Measurements from ENCODE around the gene CFAP119.
A peak's percentile ranks its signal among the peaks of the same experiment; 100 is the strongest.

The CFAP119 gene

DNA sequence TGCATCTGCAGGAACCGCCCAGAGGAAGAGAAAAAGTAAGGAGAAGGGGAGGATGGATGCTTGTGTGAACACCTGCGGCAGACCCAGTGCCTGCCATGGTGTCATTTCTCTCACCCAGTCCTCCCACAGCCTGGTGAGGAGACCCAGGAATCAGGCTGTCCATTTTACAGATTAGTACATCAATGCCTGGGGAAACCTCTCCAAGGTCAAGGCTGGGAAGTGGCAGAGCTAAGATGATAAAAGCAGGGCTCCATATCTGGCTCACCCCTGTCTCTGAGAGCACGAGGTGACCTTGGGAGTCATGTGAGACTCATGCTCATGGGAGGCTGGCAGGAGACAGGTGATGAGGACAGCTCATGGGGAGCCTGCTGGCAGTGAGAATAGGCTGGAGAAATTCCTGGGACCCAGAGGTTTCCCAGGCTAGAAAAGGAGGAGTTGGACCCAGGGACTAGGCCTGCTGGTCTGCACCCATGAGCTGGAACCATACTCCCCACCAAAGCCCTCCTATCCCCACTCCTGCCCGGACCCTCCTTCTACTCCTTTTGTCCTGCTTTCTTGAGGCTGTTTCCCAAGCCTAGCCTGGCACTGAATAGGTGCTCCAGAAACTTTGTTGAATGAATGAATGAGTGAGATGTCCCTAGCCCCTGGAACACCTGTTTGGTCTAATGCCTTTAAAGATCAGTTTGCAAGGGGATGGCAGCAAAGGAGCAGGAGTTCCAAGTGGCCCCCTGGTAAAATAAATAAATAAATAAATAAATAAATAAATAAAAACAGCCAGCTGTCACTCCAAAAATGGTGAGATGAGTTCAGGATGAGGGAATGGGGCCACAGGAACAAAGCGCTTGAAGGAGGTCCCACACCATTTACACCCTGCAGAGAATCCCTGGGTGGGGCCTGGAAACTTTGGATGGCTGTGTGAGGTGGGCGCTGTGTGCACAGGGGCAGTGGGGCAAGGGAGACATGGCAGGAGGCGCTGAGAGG lies 23.6 kb upstream of the CFAP119 start:
- no peaks in the 10 kb centered on the region for H3K9me3 Mint-ChIP-seq
- peaks cover 37% of the 10 kb centered on the region for H3K27me3 Mint-ChIP-seq
- ATAC-seq, result no peak
- H3K27ac Mint-ChIP-seq, result no peak overlapping the region
- peak overlapping the region; percentile 73 for H3K4me3 Mint-ChIP-seq
- H3K4me1 Mint-ChIP-seq, result peaks cover 19% of the 10 kb centered on the region
- peaks cover 22% of the 10 kb centered on the region for H3K36me3 Mint-ChIP-seq

DNA sequence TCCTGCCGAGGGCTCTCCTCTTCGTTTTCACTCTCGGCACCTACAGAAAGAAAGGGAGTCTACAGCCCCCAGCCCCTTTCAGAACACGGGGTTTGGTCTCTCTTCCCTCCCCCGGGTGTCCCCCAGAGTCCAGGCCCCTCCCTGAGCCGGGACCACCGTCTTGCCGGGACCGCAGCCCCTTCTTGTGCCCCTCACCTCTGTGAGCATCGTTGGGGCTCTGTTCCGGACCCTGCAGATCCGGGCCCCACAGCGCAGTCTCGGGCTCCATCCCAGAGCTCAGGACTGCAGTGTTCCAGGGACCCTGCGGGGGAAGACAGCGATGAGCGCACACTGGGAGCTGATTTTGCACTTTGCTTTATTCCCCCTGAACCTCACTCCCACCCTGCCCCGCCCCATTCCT lies 22.4 kb upstream of the CFAP119 start:
- Mint-ChIP-seq H3K27ac (no peak overlapping the region), H3K4me1 (peaks cover 19% of the 10 kb centered on the region), H3K36me3 (peaks cover 22% of the 10 kb centered on the region), H3K9me3 (no peaks in the 10 kb centered on the region), H3K4me3 (no peak overlapping the region), H3K27me3 (peaks cover 37% of the 10 kb centered on the region)
- ATAC-seq, result no peak

DNA sequence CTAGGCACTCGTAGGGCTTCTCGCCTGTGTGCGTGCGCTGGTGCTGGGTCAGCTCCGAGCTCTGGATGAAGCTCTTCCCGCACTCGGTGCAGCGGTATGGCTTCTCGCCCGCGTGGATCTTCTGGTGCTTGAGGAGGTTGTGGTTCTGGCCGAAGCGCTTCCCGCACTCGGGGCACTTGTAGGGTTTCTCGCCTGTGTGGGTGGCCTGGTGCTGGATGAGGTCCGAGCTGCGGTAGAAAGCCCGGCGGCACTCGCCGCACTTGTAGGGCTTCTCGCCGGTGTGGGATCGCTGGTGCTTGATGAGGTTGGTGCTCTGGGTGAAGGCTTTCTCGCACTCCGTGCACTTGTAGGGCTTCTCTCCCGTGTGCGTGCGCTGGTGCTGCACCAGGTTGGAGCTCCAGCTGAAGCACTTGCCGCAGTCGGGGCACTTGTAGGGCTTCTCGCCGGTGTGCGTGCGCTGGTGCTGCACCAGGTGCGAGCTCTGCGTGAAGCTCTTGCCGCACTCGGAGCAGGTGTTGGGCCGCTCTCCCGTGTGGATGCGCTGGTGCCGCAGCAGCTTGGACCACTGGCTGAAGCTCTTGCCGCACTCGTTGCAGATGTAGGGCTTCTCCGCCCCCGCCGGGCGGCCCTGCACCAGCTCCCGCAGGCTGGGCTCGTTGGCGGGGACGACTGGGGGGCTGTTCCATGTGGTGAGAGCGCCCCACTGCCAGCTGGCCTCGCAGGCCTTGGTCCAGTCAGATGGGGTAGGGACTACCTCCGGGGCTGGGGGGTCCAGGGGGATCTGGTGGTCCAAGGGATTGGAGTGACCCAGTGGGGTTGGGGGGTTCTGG lies 21.6 kb upstream of the CFAP119 start:
- H3K27me3 Mint-ChIP-seq, result peaks cover 30% of the 10 kb centered on the region
- no peak overlapping the region for H3K27ac Mint-ChIP-seq
- no peaks in the 10 kb centered on the region for H3K9me3 Mint-ChIP-seq
- H3K4me3 Mint-ChIP-seq, result no peak overlapping the region
- peaks cover 19% of the 10 kb centered on the region for H3K4me1 Mint-ChIP-seq
- no peak for ATAC-seq
- H3K36me3 Mint-ChIP-seq, result peaks cover 22% of the 10 kb centered on the region

DNA sequence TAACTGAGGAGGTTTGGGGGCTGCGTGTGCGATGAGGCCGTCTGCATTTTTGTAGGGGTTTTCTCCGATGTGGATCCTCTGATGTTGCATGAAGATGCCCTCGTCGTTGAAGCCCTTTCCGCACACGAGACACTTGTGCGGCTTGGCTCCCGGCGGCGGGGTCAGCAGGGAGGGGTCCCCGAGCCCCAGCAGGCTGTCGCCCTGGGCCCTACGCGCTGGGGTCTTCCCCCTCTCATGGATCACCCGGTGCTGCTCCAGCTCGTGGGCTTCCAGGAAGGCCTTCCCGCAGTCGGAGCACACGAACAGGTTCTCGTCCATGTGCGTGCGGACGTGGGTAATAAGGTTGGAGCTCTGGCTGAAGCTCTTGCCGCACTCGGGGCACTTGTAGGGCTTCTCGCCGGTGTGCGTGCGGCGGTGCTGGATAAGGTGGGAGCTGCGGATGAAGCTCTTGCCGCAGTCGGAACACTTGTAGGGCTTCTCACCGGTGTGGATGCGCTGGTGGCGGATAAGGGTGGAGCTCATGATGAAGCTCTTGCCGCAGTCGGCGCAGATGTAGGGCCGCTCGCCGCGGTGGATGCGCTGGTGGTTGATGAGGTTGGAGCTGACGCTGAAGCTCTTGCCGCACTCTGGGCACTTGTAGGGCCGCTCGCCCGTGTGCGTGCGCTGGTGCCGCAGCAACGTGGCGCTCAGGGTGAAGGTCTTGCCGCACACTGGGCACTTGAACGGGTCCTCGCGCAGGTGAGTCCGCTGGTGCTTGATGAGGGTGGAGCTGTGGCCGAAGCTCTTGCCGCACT lies 20.8 kb upstream of the CFAP119 start:
- Mint-ChIP-seq H3K4me1 (peaks cover 15% of the 10 kb centered on the region), H3K27me3 (peaks cover 23% of the 10 kb centered on the region), H3K27ac (no peak overlapping the region)

DNA sequence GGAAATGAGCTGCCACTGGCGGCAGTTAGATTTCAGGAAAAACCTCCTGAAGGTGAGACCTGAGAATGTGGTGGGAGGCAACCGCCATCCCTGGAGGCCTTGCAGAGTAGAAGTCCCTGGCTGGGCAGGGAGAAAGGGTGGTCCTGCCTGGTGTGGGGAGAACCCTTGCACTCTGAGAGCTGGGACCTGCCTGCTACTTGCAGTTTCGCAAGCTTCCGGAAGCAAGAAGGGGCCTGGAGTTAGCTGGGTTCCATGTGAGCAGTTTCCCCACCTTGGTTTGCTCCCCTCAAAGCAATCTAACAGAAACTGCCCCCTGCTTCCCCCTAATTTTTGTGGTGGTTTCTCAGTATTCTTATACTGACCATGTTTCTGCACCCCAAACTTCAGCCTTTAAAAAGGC lies 18.7 kb upstream of the CFAP119 start:
- H3K4me3 Mint-ChIP-seq, result no peak overlapping the region
- H3K27me3 Mint-ChIP-seq, result peaks cover 25% of the 10 kb centered on the region
- no peaks in the 10 kb centered on the region for H3K9me3 Mint-ChIP-seq
- H3K27ac Mint-ChIP-seq, result no peak overlapping the region
- H3K36me3 Mint-ChIP-seq, result peaks cover 22% of the 10 kb centered on the region
- no peak for ATAC-seq
- peaks cover 15% of the 10 kb centered on the region for H3K4me1 Mint-ChIP-seq

More for the DNA sequence above, 20.8 kb upstream of the CFAP119 start:
- ATAC-seq, result no peak
- Mint-ChIP-seq H3K36me3 (peaks cover 22% of the 10 kb centered on the region), H3K4me3 (no peak overlapping the region), H3K9me3 (no peaks in the 10 kb centered on the region)

DNA sequence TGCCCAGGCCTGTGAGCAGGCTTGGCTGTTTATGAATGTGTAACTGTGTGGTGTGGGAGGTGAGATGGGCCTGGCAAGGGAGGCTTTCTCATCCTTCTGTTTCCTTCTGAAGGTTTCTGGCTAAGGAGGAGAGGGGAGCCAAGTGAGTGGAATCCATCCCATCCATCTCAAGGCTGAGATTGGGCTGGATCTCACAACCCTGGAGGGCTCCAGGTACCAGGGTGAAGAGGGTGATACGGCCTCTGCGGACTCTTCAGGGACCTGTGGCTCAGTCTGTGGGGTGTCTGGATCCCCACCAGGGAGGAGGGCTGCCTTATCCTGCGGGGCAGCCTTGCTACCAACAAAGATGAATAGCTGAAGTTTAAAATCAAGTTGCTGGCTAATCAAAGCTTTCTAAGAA lies 18.2 kb upstream of the CFAP119 start:
- Mint-ChIP-seq H3K4me3 (no peak overlapping the region), H3K27me3 (peaks cover 19% of the 10 kb centered on the region), H3K9me3 (no peaks in the 10 kb centered on the region), H3K27ac (no peak overlapping the region), H3K36me3 (peaks cover 25% of the 10 kb centered on the region), H3K4me1 (peaks cover 20% of the 10 kb centered on the region)
- ATAC-seq, result no peak

DNA sequence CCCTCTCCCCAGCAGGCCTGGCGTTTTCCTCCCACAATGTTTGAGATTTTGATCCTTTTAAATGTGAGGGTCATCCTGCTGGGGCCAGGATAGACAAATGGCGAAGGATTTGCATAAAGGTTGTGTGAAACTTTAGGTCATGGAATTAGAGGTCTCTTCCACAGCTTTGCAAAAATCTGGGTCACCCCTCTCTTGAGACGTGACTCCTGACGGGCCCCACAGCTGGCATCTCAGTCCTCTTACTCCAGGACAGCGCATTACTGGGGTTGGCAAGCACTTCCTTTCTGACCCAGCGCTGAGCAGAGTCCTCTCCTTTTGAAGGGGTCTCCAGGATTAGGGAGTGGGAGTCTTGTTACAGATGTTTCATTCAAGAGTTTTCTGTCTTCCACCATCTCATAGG lies 17.7 kb upstream of the CFAP119 start:
- Mint-ChIP-seq H3K4me3 (no peak overlapping the region), H3K9me3 (no peaks in the 10 kb centered on the region), H3K4me1 (peaks cover 24% of the 10 kb centered on the region), H3K27ac (no peak overlapping the region), H3K36me3 (peaks cover 30% of the 10 kb centered on the region), H3K27me3 (peaks cover 15% of the 10 kb centered on the region)
- no peak for ATAC-seq

DNA sequence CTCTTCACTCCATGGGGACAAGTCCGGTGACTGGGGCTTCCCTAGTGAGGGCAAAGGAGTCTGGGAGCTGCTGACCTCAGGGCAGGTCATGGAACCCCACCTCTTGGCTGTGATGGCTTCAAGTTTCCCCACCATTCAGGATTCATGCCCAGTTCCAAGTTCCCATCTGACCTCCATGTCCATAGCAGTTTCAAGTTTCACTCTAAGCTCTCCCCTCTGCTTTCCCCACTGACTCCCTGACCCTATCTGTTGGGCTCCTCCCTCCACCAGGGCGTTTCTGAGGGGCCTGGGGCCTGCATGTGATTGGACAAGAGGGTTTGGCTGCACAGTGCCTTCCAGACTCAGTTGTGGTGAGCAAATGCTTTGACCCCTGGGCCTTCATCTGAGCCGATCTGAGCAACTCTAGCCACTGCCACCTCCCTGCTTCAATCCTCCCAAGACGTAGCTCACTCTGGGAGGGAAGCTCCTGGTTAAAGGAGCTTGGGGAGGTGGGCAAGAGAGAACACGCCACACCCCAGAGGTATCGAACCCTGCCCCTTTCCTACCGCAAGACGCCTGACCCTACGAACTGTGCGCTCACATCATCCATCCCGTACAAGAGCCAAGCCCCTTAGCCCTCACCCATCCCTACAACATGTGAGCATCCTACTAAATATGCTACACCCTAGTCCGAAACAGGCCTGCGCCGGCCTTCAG lies 16.8 kb upstream of the CFAP119 start:
- peaks cover 29% of the 10 kb centered on the region for H3K4me1 Mint-ChIP-seq
- H3K27me3 Mint-ChIP-seq, result peaks cover 14% of the 10 kb centered on the region
- no peak overlapping the region for H3K4me3 Mint-ChIP-seq
- H3K36me3 Mint-ChIP-seq, result peaks cover 39% of the 10 kb centered on the region
- H3K27ac Mint-ChIP-seq, result no peak overlapping the region
- no peak for ATAC-seq
- H3K9me3 Mint-ChIP-seq, result no peaks in the 10 kb centered on the region

DNA sequence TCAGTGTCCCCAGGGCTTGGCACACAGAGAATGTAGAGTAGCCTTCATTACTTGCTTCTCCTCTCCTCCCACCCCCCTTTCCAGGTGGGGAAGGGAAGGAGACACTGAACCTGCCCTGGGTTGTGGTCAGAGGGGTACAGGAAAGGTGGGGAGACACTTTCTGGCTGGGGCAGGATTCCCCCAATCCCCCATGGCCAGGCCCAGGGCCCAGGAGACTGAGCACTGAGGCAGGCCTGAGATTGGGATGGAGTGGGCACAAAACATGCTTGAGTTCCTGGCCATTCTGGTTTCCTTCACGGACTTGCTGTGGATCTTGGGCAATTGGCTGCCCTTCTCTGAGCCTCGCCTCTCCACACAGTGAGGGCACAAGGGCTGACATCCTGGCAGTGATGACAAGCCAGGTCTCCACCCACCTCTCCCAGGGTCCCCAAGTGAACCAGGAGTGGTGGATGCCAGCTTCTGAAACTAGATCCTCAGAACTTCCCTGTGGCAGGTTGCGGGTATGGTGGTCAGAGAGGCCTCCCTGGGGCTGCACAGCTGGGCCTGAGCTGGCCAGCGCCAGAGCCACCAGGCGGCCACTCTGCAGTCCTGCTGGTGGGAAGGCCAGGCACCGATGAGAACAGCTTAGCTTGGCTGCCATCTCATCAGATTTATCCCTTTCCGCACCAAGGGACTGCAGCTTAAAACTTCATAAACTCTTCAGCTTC lies 15.9 kb upstream of the CFAP119 start:
- Mint-ChIP-seq H3K9me3 (no peaks in the 10 kb centered on the region), H3K4me3 (no peak overlapping the region), H3K4me1 (peaks cover 36% of the 10 kb centered on the region), H3K27me3 (peaks cover 14% of the 10 kb centered on the region), H3K27ac (no peak overlapping the region), H3K36me3 (peaks cover 40% of the 10 kb centered on the region)
- no peak for ATAC-seq

DNA sequence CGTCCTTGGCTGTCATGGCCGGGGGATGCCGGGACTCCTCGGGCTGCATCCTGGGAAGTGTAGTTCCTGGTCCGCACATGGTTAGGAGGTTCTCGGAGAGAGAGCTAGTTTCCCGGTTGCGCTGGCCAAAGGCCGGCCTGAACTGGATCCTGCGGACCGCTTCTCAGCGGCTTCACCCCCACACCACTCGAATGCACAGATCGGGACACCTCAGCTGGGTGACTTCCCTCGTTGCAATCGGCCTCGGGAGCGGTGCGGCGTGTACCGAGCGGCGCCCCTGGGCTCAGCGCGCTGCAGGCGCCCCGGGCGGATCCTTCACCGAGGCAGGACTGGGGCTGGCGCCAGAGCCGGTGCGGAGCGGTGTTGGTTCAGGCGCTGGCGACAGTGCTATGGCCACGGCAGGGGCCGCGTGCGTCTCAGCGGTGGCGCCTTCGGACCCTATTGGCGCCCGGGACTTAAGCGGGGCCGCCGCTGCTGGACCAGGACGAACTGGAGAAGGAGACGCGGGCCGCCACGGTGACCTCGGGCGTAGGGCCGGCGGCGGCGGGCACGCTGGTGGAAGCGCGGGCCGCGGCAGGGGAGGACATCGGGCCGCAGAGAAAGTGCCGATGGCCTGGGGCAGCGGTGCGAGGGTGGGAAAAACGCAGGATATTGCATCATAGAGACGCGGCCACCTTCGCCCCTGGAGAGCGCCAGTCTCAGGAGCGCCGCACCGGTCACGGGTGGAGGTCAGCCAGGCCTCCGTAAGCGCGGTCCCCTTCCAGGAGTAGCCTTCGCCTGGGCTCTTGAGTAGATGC lies 13.7 kb upstream of the CFAP119 start:
- Mint-ChIP-seq H3K4me1 (peaks cover 46% of the 10 kb centered on the region), H3K27me3 (peaks cover 14% of the 10 kb centered on the region), H3K36me3 (peaks cover 48% of the 10 kb centered on the region), H3K27ac (peak overlapping the region; percentile 40), H3K9me3 (no peaks in the 10 kb centered on the region), H3K4me3 (peak overlapping the region; percentile 80)
- ATAC-seq, result peak; percentile 82

DNA sequence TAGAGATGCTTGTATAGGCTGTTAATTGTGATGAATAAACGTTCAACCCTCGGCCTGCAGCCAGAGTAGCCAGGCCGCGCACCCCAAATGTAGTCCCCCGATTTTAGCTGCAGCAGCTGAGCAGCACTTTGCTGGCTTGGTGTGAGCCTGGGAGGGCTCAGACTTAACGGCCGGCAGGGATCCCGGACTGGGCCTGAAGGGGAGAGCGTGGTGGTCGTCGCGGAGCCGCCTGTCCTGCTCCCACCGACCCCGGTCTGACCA lies 13.2 kb upstream of the CFAP119 start:
- Mint-ChIP-seq H3K4me3 (peak overlapping the region; percentile 80), H3K4me1 (peaks cover 46% of the 10 kb centered on the region), H3K27ac (peak overlapping the region; percentile 40), H3K36me3 (peaks cover 52% of the 10 kb centered on the region), H3K27me3 (peaks cover 14% of the 10 kb centered on the region), H3K9me3 (no peaks in the 10 kb centered on the region)
- ATAC-seq, result peak; percentile 1

DNA sequence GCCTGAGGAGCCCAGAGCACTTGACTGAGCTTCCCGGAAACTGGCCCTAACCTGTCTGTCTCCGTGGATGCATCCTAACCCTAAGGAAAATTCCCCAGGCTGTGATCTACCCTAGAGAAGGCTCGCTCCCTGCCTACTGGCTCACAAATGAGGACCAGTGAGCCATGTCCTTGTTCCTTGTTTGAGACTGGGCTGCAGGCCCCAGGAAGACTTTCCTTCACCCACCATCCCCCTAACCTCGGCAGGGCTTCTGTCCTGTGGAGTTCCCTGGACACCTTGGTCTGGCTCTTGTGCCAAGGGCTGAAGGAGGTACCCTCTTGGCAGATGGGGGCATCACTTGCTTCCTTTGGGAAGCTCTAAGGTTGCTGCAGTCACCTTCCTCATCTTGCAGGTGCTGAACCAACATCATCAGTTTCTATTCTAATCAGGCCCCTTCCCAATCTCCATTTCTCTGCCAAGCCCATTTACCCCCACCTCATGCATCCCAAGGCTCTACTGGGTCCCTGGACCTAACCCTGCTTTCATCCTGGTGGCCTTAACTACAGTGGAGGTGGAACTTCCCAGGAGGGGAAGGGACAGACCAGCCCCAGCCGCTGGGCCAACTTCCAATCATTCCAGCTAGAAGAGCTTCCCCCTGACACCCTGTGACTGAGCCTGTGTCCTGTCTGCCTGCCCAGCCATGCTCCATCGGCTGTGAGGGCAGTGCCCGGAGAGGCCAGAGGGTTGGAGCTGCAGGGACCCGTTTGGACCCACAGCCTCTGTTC lies 12.7 kb upstream of the CFAP119 start:
- no peak for ATAC-seq
- Mint-ChIP-seq H3K4me3 (peak overlapping the region; percentile 80), H3K36me3 (peaks cover 52% of the 10 kb centered on the region), H3K27me3 (peaks cover 14% of the 10 kb centered on the region), H3K9me3 (no peaks in the 10 kb centered on the region), H3K27ac (peak overlapping the region; percentile 40), H3K4me1 (peaks cover 46% of the 10 kb centered on the region)

DNA sequence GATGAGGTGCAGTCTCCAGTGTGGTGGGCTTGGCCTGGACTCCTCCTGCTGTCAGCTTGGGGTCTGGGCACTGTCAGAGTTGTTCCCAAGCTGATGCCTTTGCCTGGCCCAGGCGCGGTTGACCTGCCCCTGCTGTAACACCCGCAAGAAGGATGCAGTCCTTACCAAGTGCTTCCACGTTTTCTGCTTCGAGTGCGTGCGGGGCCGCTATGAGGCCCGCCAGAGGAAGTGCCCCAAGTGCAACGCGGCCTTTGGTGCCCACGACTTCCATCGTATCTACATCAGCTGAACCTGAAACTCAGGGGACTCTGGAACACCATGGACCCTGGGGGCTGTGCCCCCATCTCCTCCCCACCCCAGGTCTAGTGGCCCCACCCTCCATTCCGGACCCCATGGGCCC lies 12.0 kb upstream of the CFAP119 start:
- no peak overlapping the region for H3K27ac Mint-ChIP-seq
- H3K36me3 Mint-ChIP-seq, result peaks cover 59% of the 10 kb centered on the region
- H3K9me3 Mint-ChIP-seq, result no peaks in the 10 kb centered on the region
- H3K27me3 Mint-ChIP-seq, result peaks cover 14% of the 10 kb centered on the region
- peaks cover 51% of the 10 kb centered on the region for H3K4me1 Mint-ChIP-seq
- no peak overlapping the region for H3K4me3 Mint-ChIP-seq
- ATAC-seq, result no peak

All from stimulated activated memory B cell treated with anti-CD40 and anti-IgM and Interleukin-4, amounts not matched to agents 10 μg/mL and 1 μg/mL and 100 μg/mL, for 72 hours (primary cell).